Globus pallidus (tissue), 1 donor: ENCODE measurements around the gene RXYLT1.
"Not testable (repeated sequence)": the region's sequence is repeated elsewhere in the genome, so short reads cannot be mapped to it uniquely, and the experiment has no call there.

Experiments used
- DNase-seq: peaks from one replicate; pipeline ENCODE4 v3.0.0-alpha.2; 2015; ENCODE audit warnings: low spot score

Gene RXYLT1

GRCh38 chr12:63804746-63805145, 25.0 kb downstream of the RXYLT1 start:
- no peak for DNase-seq

- no peak for DNase-seq
Measured at GRCh38 chr12:63805704-63806672, 26.3 kb downstream of the RXYLT1 start.

- no peak for DNase-seq
Measured at GRCh38 chr12:63808631-63809030, 28.9 kb downstream of the RXYLT1 start.

- DNase-seq = no peak
Measured at GRCh38 chr12:63809566-63809965, 29.9 kb downstream of the RXYLT1 start.

GRCh38 chr12:63811334-63811733, 31.6 kb downstream of the RXYLT1 start:
- DNase-seq = no peak

GRCh38 chr12:63811755-63812154, 32.0 kb downstream of the RXYLT1 start:
- no peak for DNase-seq

- DNase-seq = no peak
Measured at GRCh38 chr12:63814146-63814772, 34.5 kb downstream of the RXYLT1 start.

- no peak for DNase-seq
Measured at GRCh38 chr12:63815482-63815852, 35.8 kb downstream of the RXYLT1 start.

GRCh38 chr12:63816031-63816430, 36.3 kb downstream of the RXYLT1 start:
- no peak for DNase-seq

- no peak for DNase-seq
Measured at GRCh38 chr12:63820427-63820826, 40.7 kb downstream of the RXYLT1 start.

- DNase-seq = no peak
Measured at GRCh38 chr12:63821781-63822251, 42.1 kb downstream of the RXYLT1 start.

- no peak for DNase-seq
Measured at GRCh38 chr12:63822352-63822751, 42.6 kb downstream of the RXYLT1 start.

GRCh38 chr12:63823040-63823439, 43.3 kb downstream of the RXYLT1 start:
- no peak for DNase-seq

GRCh38 chr12:63826006-63826585, 46.4 kb downstream of the RXYLT1 start:
- peak; percentile 54 for DNase-seq

GRCh38 chr12:63828867-63829266, 49.2 kb downstream of the RXYLT1 start:
- DNase-seq = no peak

GRCh38 chr12:63836046-63836445, 56.3 kb downstream of the RXYLT1 start:
- no peak for DNase-seq

- no peak for DNase-seq
Measured at GRCh38 chr12:63836936-63837335, 57.2 kb downstream of the RXYLT1 start.

- DNase-seq = no peak
Measured at GRCh38 chr12:63838411-63838810, 58.7 kb downstream of the RXYLT1 start.

- no peak for DNase-seq
Measured at GRCh38 chr12:63841011-63841410, 61.3 kb downstream of the RXYLT1 start.

GRCh38 chr12:63841571-63841970, 61.9 kb downstream of the RXYLT1 start:
- DNase-seq = no peak

GRCh38 chr12:63842750-63843149, 63.0 kb downstream of the RXYLT1 start:
- not testable (repeated sequence) for DNase-seq

- DNase-seq = no peak
Measured at GRCh38 chr12:63843254-63843720, 63.6 kb downstream of the RXYLT1 start.
